GM18951 (cell line): ENCODE data around the gene AMMECR1.

ENCODE experiments used
- POLR2A ChIP-seq: IDR thresholded peaks from 4 replicates; pipeline ENCODE4 v1.6.1; 2011; ENCODE audit warnings: mild to moderate bottlenecking; ENCODE audit not compliant: insufficient read length, insufficient read depth; ENCODE audit errors: extremely low read depth
- in situ Hi-C: fragments of 300-500 bp; cut with MboI; formaldehyde crosslinking; loops from one replicate; pipeline ENCODE4 v1.12.0; 2022; ENCODE audit warnings: low sequenced_read_pairs, mixed read lengths, inconsistent platforms; ENCODE audit not compliant: unreplicated experiment

AMMECR1 gene

GRCh38 chrX:110320381-110320987, 2.6 kb upstream of the AMMECR1 start:
- in situ Hi-C loops = no loop called here
- TF ChIP-seq POLR2A = no peak

GRCh38 chrX:110318664-110318968, 731 bp upstream of the AMMECR1 start:
- no peak for TF ChIP-seq POLR2A
- in situ Hi-C loops = no loop called here

- in situ Hi-C loops = no loop called here
Measured at GRCh38 chrX:110317061-110317819, 645 bp downstream of the AMMECR1 start.

GRCh38 chrX:110316351-110317060, 1.4 kb downstream of the AMMECR1 start:
- in situ Hi-C loops = no loop called here
- TF ChIP-seq POLR2A = no peak

More at GRCh38 chrX:110317061-110317819, 645 bp downstream of the AMMECR1 start:
- no peak for TF ChIP-seq POLR2A

- in situ Hi-C loops = no loop called here
- no peak for TF ChIP-seq POLR2A
Measured at GRCh38 chrX:110315551-110315950, 2.3 kb downstream of the AMMECR1 start.

- TF ChIP-seq POLR2A = no peak
- in situ Hi-C loops = no loop called here
Measured at GRCh38 chrX:110311437-110312230, 6.3 kb downstream of the AMMECR1 start.

- TF ChIP-seq POLR2A = no peak
- in situ Hi-C loops = no loop called here
Measured at GRCh38 chrX:110310896-110311295, 7.0 kb downstream of the AMMECR1 start.

- in situ Hi-C loops = no loop called here
- no peak for TF ChIP-seq POLR2A
Measured at GRCh38 chrX:110310000-110310790, 7.7 kb downstream of the AMMECR1 start.

- TF ChIP-seq POLR2A = no peak
- in situ Hi-C loops = no loop called here
Measured at GRCh38 chrX:110308220-110308619, 9.7 kb downstream of the AMMECR1 start.

- TF ChIP-seq POLR2A = no peak
- in situ Hi-C loops = no loop called here
Measured at GRCh38 chrX:110304884-110305283, 13.0 kb downstream of the AMMECR1 start.

- in situ Hi-C loops = no loop called here
- TF ChIP-seq POLR2A = no peak
Measured at GRCh38 chrX:110304371-110304770, 13.5 kb downstream of the AMMECR1 start.

GRCh38 chrX:110302975-110303374, 14.9 kb downstream of the AMMECR1 start:
- in situ Hi-C loops = no loop called here
- TF ChIP-seq POLR2A = no peak
